Hypothalamus (tissue), 51 donors: ENCODE measurements around the gene SCYGR3.
A peak's percentile ranks its signal among the peaks of the same experiment; 100 is the strongest.
"Not testable (repeated sequence)": the region's sequence is repeated elsewhere in the genome, so short reads cannot be mapped to it uniquely, and the experiment has no call there.

Experiments
- DNase-seq, 51 donors: peaks; one replicate each; lab custom pipeline; 2025; lab: John Stamatoyannopoulos, UW

The SCYGR3 gene

DNA sequence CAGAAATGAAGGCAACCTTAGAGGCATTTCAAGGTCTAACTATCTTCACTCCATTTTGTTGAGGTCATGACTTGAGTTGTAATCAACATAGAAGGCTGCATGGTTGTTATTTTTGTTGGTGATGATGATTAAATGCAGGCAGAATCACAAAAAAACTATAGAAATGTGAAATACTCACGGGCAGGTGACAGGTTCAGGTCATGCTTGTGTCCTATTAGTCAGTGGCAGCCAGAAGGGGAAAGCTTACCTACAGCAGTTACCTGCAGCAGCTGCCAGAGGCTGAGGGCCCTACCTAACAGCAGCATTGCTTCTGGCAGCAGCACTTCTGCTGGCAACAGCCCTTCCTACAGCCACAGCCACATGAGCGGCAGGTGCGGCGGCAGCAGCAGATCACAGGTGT, 394 bp downstream of the SCYGR3 start:
- DNase-seq = no peak

- DNase-seq = no peak
Observed at GRCh38 chr2:227613272-227613660, 1.4 kb downstream of the SCYGR3 start.

GRCh38 chr2:227612546-227613271, 1.9 kb downstream of the SCYGR3 start:
- DNase-seq = no peak

DNA sequence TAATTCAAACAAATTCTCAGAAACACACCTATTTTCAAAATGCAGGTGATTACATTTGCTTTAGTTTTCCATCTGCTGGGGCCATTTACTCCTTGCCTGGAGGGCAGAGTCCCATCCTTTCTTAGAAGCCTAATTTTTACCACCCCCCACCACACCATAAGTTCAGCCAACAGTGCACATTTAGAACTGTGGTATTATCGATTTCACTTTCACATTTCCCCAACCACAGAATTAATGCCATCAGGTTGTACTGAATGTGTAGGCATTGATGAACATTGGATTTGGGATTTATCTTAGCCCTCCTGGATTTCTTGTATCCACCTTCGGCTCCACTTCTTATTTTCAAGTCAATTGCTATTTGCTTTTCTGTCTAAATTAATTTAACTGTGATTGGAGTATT, 4.5 kb downstream of the SCYGR3 start:
- no peak for DNase-seq

- DNase-seq = peak in 2 of 51 donors; percentile 0 to 2
Observed at GRCh38 chr2:227608561-227609338, 5.9 kb downstream of the SCYGR3 start.

DNA sequence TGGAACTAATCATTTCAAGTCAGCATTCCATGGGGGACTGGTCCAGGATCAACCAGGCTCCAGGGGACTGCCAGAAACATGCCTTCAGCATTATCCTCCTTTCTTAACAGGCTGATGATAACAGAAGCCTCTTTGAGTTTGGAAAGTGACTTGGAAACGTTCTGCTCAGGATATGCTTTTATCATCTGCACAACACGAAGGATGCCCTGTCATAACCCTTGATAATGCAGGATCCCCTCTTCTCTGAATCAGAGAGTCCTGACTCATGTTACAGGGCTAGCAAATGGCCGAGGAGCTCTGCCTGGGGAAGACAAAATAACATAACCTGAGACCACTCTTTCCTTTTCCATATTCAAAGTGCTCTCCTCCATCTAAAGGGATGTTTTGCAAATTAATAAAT, 6.7 kb downstream of the SCYGR3 start:
- DNase-seq = no peak

DNA sequence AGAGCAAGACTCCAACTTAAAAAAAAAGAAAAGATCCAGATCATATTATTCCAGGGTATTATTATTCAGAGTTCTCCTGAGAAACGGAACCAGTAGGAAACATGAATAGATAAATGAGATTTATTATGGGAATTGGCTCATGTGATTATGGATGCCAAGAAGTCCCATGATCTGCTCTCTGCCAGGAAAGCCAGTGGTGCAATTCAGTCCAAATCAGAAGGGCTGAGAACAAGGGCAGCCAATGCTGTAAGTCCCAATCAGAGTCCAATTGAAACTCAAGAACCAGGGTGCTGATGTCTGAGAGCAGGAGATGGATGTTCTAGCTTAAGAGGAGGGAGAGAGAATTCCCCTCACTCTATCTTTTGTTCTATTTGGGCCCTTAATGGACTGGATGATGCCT, 8.2 kb downstream of the SCYGR3 start:
- DNase-seq = no peak

DNA sequence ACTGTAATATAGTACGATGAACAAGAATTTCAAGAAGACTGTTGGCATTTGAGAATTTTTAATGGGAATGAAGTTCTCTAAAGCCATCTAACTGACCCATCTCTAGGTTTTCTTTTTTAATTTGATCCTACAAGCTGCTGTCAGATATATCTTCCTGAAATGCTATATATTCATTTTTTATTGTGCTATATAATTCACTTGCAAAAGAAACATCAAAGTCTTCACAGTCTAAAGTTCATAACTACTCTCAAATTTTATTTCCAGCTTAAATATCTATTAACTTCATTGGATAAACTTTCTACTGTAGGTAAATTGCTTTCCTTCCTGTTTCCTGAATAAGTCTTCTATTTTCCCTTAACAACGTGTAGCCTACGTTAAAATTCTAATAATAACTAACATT, 12.3 kb downstream of the SCYGR3 start:
- no peak for DNase-seq

GRCh38 chr2:227598835-227599503, 15.7 kb downstream of the SCYGR3 start, which contains the start of gene SCYGR2:
Gene SCYGR2 (plus strand): TSS chr2:227598893. CDS start chr2:227598893, 0 bp downstream.
- not testable (repeated sequence) for DNase-seq

GRCh38 chr2:227597998-227598397, 16.6 kb downstream of the SCYGR3 start:
- no peak for DNase-seq

DNA sequence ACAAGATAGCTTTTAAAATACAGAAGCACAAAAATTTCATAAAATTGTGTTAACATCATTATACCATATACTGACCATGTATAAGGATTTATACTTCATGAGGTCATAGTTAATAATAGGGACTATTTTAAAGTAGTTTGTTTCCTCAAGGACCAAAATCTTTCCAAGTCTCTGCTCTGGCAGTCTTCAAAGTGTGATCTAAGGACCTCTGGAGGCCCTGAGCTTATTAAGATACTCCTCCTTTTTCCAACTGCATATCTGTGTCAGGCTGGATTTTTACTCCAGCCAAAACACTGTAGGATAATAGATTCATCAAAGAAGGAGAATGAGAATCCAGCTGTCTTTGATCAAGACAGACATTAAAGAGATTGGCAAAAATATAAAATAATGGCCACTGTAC, 17.6 kb downstream of the SCYGR3 start:
- no peak for DNase-seq

- DNase-seq = no peak
Observed at GRCh38 chr2:227595797-227596196, 18.8 kb downstream of the SCYGR3 start.

DNA sequence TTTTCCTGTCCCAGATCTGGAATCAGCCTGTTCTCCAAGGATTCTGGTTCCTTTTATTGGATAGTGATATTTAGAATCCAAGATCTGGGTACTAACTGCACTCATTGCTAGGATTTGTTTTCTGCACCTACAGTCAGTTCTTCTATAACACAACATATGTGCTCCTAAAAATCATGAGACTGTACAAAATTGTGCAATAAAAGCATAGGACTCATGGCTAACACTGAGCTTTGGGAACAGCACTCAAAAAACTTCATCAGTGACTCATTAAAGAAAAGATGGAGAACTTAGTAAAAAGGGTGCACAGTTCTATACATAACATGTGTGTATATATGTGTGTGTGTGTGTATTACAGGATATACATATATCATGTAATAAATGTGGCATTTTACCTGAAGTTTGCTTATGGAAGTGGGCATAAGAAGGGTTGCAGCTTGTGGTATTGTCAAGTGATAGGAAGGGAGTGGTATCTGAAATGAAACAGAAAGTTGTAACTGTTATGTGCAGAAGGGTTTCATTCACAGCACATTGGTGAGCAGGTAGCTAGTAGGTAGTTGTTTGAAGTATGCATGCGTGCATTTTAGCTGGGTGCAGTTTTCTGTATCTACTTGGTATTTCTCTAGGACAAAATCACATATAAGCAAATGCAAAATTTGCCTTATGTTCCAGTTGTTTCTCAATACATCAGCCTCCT, 21.8 kb downstream of the SCYGR3 start:
- DNase-seq = no peak

- no peak for DNase-seq
Observed at GRCh38 chr2:227582369-227582768, 32.3 kb downstream of the SCYGR3 start.

- no peak for DNase-seq
Observed at GRCh38 chr2:227579791-227580190, 34.8 kb downstream of the SCYGR3 start.

DNA sequence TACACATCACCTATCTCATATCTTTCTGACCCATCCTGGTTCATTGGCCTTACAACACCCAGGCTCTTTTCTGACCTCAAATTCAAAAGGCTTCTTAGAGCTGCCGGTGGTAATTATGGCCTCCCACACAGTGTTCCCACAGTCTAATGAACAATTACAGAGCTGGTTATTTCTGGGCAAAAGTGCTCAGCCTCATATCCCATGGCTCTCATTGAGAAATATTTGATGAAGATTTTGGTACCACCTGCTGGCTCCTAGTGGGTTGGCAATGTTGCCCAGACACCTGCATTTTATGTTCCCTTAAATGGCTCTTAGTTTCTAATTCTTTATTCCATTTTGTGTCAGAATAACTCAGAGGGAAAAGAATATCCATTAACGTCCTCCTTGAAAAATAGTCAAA, 36.0 kb downstream of the SCYGR3 start:
- no peak for DNase-seq

GRCh38 chr2:227577555-227577954, 37.1 kb downstream of the SCYGR3 start:
- no peak for DNase-seq

DNA sequence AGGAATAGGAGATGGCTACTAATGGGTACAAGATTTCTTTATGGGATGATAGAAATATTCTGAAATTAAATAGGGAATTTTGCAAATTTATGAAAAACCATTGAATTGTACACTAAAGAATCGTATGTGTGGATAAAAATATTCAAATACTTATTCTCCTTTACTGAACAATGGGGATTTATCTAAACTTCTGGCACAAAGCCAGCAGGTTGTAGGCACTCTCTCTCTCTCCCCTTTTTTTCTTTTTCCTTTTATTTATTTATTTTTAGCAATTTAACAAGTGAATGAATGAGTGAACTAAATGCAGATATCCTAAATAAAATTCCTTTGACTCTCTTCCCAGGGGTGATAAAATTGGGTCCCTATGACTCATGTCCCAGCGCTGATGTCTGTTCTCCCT, 37.8 kb downstream of the SCYGR3 start:
- DNase-seq = no peak

DNA sequence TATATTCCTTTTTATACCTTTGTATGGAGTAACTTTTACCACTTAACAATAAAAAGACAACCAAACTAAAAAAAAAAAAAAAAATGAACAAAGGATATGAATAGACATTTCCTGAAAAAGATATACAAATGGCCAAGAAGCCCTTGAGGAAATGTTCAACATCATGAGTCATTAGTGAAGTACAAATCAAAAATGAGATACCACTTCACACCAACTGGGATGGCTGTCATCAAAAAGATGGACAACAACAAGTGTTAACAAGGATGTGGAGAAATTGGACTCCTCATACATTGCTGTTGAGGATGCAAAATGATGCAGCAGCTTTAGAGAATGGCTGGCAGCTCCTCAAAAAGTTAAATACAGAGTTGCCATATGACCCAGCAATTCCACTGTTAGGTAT, 38.5 kb downstream of the SCYGR3 start:
- DNase-seq = no peak

GRCh38 chr2:227570615-227571014, 44.0 kb downstream of the SCYGR3 start:
- DNase-seq = no peak

- DNase-seq = no peak
Observed at GRCh38 chr2:227568852-227569169, 45.8 kb downstream of the SCYGR3 start.
